Mucosa of descending colon (tissue), 3 donors: ENCODE data around the gene A2M. TPM values are rescaled to one million over a fixed set of nuclear protein-coding genes. Genes with fewer than 3 reads are reported as not detected.

Source experiments
- ATAC-seq: fragments of 200-7000 bp; cut with Tn5 transposase; one replicate; pipeline ENCODE4 v1.9.1; 2020; ENCODE audit warnings: mild to moderate bottlenecking, moderate library complexity
- DNase-seq, 3 donors: peaks; one replicate each; pipeline ENCODE4 v3.0.0-alpha.2; 2020
- H3K36me3 ChIP-seq: fragments of 200-600 bp; one replicate; pipeline ENCODE4 v1.8.0; 2021; ENCODE audit warnings: low read depth, mild to moderate bottlenecking
- H3K4me1 ChIP-seq: fragments of 200-600 bp; one replicate; pipeline ENCODE4 v1.8.0; 2021; ENCODE audit warnings: low read depth, mild to moderate bottlenecking
- H3K4me3 ChIP-seq: fragments of 200-600 bp; one replicate; pipeline ENCODE4 v1.8.0; 2021; ENCODE audit warnings: mild to moderate bottlenecking
- H3K9me3 ChIP-seq: fragments of 200-600 bp; one replicate; pipeline ENCODE4 v1.8.0; 2021; ENCODE audit warnings: mild to moderate bottlenecking
- intact Hi-C, 2 donors: fragments of 100-400 bp; cut with DNase I in 1 of 2; cut with micrococcal nuclease in 1 of 2; formaldehyde crosslinking; loops; one replicate each; pipeline versions ENCODE4 v1.11.0 to v1.11.1; 2022; cut with DNase I, micrococcal nuclease
- total RNA-seq, 3 donors: library from RNA; stranded (reverse); fragmentation: NEBNext Ultra II Directional in 2 of 3; extraction: Animal tissue kit (Norgen Biotek cat#: 25700) in 2 of 3; gene quantifications; one replicate each; pipeline versions ENCODE4 v1.2.1 to v1.2.4, GENCODE V29; 2021 to 2023
- TF ChIP-seq, protein P1 (sequence below): fragments of 200-600 bp; IDR thresholded peaks from one replicate; pipeline ENCODE4 v1.8.0; 2022; ENCODE audit warnings: antibody characterized with exemption, mild to moderate bottlenecking
- donor health status: DM: no; HTN: no; CAD: no; lungs with moderate emphysema.
- donor health status: DM: no; HTN: no; CAD: no.
- donor health status: DM: no; HTN: yes; CAD: no.

Gene A2M
- total RNA-seq, 3 donors from 2014 or later: 83.5 to 223 (median 165) TPM

GRCh38 chr12:9086087-9086486 lies 29.6 kb downstream of the A2M start:
- DNase-seq: no peak
- TF ChIP-seq, protein P1, sequence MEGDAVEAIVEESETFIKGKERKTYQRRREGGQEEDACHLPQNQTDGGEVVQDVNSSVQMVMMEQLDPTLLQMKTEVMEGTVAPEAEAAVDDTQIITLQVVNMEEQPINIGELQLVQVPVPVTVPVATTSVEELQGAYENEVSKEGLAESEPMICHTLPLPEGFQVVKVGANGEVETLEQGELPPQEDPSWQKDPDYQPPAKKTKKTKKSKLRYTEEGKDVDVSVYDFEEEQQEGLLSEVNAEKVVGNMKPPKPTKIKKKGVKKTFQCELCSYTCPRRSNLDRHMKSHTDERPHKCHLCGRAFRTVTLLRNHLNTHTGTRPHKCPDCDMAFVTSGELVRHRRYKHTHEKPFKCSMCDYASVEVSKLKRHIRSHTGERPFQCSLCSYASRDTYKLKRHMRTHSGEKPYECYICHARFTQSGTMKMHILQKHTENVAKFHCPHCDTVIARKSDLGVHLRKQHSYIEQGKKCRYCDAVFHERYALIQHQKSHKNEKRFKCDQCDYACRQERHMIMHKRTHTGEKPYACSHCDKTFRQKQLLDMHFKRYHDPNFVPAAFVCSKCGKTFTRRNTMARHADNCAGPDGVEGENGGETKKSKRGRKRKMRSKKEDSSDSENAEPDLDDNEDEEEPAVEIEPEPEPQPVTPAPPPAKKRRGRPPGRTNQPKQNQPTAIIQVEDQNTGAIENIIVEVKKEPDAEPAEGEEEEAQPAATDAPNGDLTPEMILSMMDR: no peak
- H3K4me3 ChIP-seq: no peak overlapping the region
- intact Hi-C loops: no loop called here
- H3K4me1 ChIP-seq: no peaks in the 10 kb centered on the region
- ATAC-seq: no peak
- peaks cover 12% of the 10 kb centered on the region for H3K9me3 ChIP-seq
- H3K36me3 ChIP-seq: no peaks in the 10 kb centered on the region

DNA sequence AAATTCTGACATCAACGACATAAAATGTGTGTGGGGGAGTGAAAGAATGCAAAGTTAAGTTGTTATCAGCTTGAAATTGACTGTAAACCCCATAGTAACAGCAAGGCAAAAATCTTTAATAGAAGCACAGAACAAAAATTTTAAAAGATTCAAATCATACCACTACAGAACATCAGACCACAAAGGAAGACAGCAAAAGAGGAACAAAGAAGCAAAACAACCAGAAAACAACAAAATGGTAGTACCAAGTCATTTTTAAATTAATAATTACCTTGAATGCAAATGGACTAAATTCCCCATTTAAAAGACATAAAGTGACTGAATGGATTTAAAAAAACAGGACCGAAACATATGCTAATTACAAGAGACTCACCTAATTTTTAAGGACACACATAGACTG lies 31.3 kb downstream of the A2M start:
- no peaks in the 10 kb centered on the region for H3K36me3 ChIP-seq
- TF ChIP-seq, protein P1: no peak
- H3K4me3 ChIP-seq: no peak overlapping the region
- ATAC-seq (no peak), DNase-seq (no peak)
- intact Hi-C loops: no loop called here
- H3K4me1 ChIP-seq: no peaks in the 10 kb centered on the region
- peaks cover 12% of the 10 kb centered on the region for H3K9me3 ChIP-seq

DNA sequence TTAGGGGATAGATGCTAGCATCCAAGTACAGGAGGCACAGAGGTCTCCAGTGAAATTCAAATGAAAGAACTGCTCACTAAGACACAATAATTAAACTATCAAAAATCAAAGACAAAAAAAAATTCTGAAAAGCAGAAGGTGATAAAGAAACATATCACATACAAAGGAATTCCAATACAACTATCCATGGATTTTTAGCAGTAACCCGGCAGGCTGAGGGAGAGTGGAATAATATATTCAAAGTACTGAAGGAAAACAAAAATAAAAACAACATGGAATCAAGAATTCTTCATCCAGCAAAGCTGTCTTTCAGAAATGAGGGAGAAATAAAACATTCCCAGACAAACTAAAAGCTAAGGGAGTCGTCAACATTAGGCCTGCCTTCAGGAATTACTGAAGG lies 31.9 kb downstream of the A2M start:
- no peak for ATAC-seq

DNA sequence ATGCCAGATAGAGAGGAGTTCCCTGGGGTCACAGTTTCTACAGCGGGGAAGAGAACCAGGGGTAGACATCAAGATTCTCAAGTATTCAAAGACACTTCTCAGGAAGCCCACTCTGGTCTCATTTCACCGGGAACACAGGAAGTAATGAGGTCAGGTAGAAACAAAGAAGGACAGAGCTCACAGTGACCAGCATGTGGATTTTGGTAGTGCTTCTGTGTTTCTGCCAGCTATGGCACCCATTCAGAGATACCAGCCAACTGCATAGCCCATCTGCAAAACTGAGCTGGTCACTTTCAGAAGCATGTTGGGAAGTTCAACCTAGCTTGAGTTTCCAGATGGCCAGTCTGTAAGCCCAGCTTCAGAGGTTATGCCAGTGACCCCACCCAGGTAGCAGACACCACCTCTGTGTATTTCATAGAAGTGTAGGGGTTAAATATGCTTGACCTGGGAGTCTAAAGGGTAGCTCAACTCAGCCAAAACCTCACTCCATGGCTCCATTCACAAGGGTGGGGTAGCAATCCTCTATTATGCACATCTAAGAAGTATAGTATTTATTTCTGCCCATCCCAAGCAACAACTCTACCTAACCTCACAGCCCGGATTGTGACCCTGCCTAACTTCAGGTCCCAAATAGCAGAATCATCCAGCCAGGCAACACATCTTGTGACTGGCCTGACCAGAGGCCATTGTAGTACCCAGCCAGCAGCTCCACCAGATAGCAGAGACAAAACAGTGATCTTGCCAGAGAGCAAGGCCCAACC lies 33.9 kb downstream of the A2M start:
- intact Hi-C loops: no loop called here

More for the DNA sequence above, 31.9 kb downstream of the A2M start:
- Histone ChIP-seq H3K4me1 (no peaks in the 10 kb centered on the region), H3K9me3 (peaks cover 12% of the 10 kb centered on the region), H3K4me3 (no peak overlapping the region), H3K36me3 (no peaks in the 10 kb centered on the region)
- TF ChIP-seq, protein P1: no peak
- DNase-seq: no peak
- intact Hi-C loops: no loop called here

DNA sequence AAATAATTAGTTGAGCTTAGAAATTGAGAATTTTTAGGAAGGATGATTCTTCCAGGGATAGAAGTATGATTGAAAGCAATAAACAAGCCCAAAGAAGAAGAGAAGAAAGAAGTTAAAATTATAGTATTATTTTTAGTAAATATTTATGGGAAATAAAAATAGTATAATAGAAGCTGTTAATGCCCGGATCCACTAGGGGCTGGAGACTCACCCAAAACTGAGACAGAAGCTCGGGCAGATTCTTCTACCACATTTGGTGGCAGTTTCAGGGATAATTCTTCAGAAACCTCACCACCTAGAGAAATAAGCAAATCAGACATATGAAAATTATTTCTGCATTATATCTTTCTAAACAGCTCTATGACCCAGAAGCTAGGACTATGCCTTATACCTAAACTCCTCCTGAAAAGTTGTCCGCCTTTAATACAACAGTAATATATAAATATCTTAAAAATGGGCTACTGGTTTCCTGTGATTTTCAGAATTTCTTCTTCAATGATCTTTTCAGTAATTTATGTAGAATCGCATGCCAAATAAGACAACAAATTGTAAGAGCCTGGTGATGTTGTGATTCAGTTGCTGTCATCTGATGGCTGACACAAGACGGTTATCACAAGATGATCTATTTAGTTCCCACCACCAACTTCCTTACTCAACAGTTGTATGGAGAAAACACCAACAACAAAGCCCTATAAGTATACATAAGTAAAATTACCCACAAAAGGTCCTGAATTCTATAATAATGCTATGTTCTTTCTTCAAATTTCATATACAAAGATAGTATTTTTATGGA lies 35.6 kb downstream of the A2M start:
- DNase-seq (no peak), ATAC-seq (no peak)
- Histone ChIP-seq H3K36me3 (no peaks in the 10 kb centered on the region), H3K9me3 (peaks cover 12% of the 10 kb centered on the region), H3K4me1 (no peaks in the 10 kb centered on the region), H3K4me3 (no peak overlapping the region)
- intact Hi-C loops: no loop called here
- TF ChIP-seq, protein P1: no peak

More for the DNA sequence above, 33.9 kb downstream of the A2M start:
- TF ChIP-seq, protein P1: no peak
- Histone ChIP-seq H3K4me3 (no peak overlapping the region), H3K4me1 (no peaks in the 10 kb centered on the region), H3K9me3 (peaks cover 12% of the 10 kb centered on the region), H3K36me3 (no peaks in the 10 kb centered on the region)
- no peak for DNase-seq
- ATAC-seq: no peak
